Breast epithelium (tissue), 4 donors: ENCODE data around the gene YJEFN3. TPM values are rescaled to one million over a fixed set of nuclear protein-coding genes. Genes with fewer than 3 reads are reported as not detected.

ENCODE experiments used
- DNase-seq, 2 donors: peaks; one replicate each; pipeline ENCODE4 v3.0.0-alpha.2; 2019; ENCODE audit warnings: low spot score in 2 of 2
- H3K27ac ChIP-seq, 2 donors: fragments of 200-600 bp; sonication (generic) in 1 of 2; one replicate each; pipeline ENCODE4 v1.5.1; 2016 to 2019; ENCODE audit warnings: mild to moderate bottlenecking in 1 of 2
- H3K27me3 ChIP-seq, 2 donors: fragments of 200-600 bp; sonication (generic) in 1 of 2; one replicate each; pipeline versions ENCODE4 v1.5.1 to v1.6.0; 2017 to 2019; ENCODE audit warnings: control low read depth in 1 of 2, mild to moderate bottlenecking in 1 of 2
- H3K36me3 ChIP-seq: fragments of 200-600 bp; one replicate; pipeline ENCODE4 v1.5.1; 2019
- H3K4me1 ChIP-seq, 2 donors: fragments of 200-600 bp; sonication (generic); one replicate each; pipeline ENCODE4 v1.5.1; 2016 to 2019; ENCODE audit warnings: control low read depth in 1 of 2
- H3K4me3 ChIP-seq, 3 donors: fragments of 200-600 bp; sonication (generic); 1 replicate in 2 of 3; 2 replicates in 1 of 3; pipeline ENCODE4 v1.5.1; 2016 to 2019; ENCODE audit warnings: mild to moderate bottlenecking in 3 of 3, moderate library complexity in 2 of 3
- H3K9me3 ChIP-seq, 2 donors: fragments of 200-600 bp; sonication (generic) in 1 of 2; one replicate each; pipeline ENCODE4 v1.5.1; 2016 to 2019; ENCODE audit warnings: control low read depth in 1 of 2
- CTCF ChIP-seq, 3 donors: fragments of 450-650 bp; IDR thresholded peaks; one replicate each; pipeline ENCODE4 v1.5.1; 2016 to 2017; ENCODE audit warnings: antibody characterized with exemption in 3 of 3, mild to moderate bottlenecking in 3 of 3, moderate library complexity in 3 of 3
- POLR2A ChIP-seq: fragments of 450-650 bp; IDR thresholded peaks from one replicate; pipeline ENCODE4 v1.6.1; 2016; ENCODE audit warnings: antibody characterized with exemption, mild to moderate bottlenecking, moderate library complexity
- POLR2AphosphoS5 ChIP-seq, 3 donors: sonication (generic); formaldehyde crosslinking; IDR thresholded peaks; one replicate each; pipeline ENCODE4 v1.6.1; 2017; ENCODE audit warnings: antibody characterized with exemption in 3 of 3
- intact Hi-C: fragments of 100-400 bp; cut with DNase I; formaldehyde crosslinking; loops from one replicate; pipeline ENCODE4 v1.15.1; 2023; ENCODE audit warnings: low total_unique reads
- total RNA-seq, 3 donors: library from RNA; depleted of rRNA; stranded (reverse); fragments of >200 nt; gene quantifications; one replicate each; pipeline ENCODE4 v1.1.0, GENCODE V29; 2016

YJEFN3 gene
- total RNA-seq, 3 donors from 2014 or later = 0.88 to 2.0 (median 1.3) TPM

- no peaks in the 10 kb centered on the region for H3K36me3 ChIP-seq
- DNase-seq = no peak
- intact Hi-C loops = no loop called here
- H3K9me3 ChIP-seq = peaks cover 0 to 3% of the 10 kb centered on the region in 2 donors
- no peak overlapping the region for H3K4me3 ChIP-seq
- no peaks in the 10 kb centered on the region for H3K4me1 ChIP-seq
- H3K27ac ChIP-seq = no peak overlapping the region
- no peaks in the 10 kb centered on the region for H3K27me3 ChIP-seq
- TF ChIP-seq POLR2A (no peak), CTCF (IDR thresholded peaks at IDR 0.05) (no peak)
Observed at GRCh38 chr19:19575411-19575810, 46.7 kb downstream of the YJEFN3 start.

- intact Hi-C loops = no loop called here
- peaks cover 0 to 3% of the 10 kb centered on the region in 2 donors for H3K9me3 ChIP-seq
Observed at GRCh38 chr19:19578252-19578651, 49.5 kb downstream of the YJEFN3 start.

GRCh38 chr19:19579533-19580361 is 51.0 kb downstream of the YJEFN3 start:
- no peaks in the 10 kb centered on the region for H3K36me3 ChIP-seq
- TF ChIP-seq POLR2A (no peak), POLR2AphosphoS5 (IDR thresholded peaks at IDR 0.05) (no peak)
- H3K27ac ChIP-seq = no peak overlapping the region
- H3K4me1 ChIP-seq = no peaks in the 10 kb centered on the region
- intact Hi-C loops = no loop called here
- peaks cover 0 to 3% of the 10 kb centered on the region in 2 donors for H3K9me3 ChIP-seq
- DNase-seq = no peak
- no peaks in the 10 kb centered on the region for H3K27me3 ChIP-seq
- no peak overlapping the region for H3K4me3 ChIP-seq

More at GRCh38 chr19:19578252-19578651, 49.5 kb downstream of the YJEFN3 start:
- H3K4me3 ChIP-seq = no peak overlapping the region
- no peaks in the 10 kb centered on the region for H3K4me1 ChIP-seq
- no peak for TF ChIP-seq CTCF (IDR thresholded peaks at IDR 0.05)
- TF ChIP-seq POLR2A = no peak
- TF ChIP-seq POLR2AphosphoS5 (IDR thresholded peaks at IDR 0.05) = no peak
- no peaks in the 10 kb centered on the region for H3K27me3 ChIP-seq
- no peak overlapping the region for H3K27ac ChIP-seq
- DNase-seq = no peak
- no peaks in the 10 kb centered on the region for H3K36me3 ChIP-seq

- intact Hi-C loops = no loop called here
- peaks cover 0 to 3% of the 10 kb centered on the region in 2 donors for H3K9me3 ChIP-seq
- no peak overlapping the region for H3K27ac ChIP-seq
- H3K36me3 ChIP-seq = no peaks in the 10 kb centered on the region
- TF ChIP-seq POLR2A = no peak
- DNase-seq = no peak
- H3K4me3 ChIP-seq = no peak overlapping the region
- no peaks in the 10 kb centered on the region for H3K4me1 ChIP-seq
- H3K27me3 ChIP-seq = no peaks in the 10 kb centered on the region
Observed at GRCh38 chr19:19580418-19580817, 51.7 kb downstream of the YJEFN3 start.

- peaks cover 0 to 3% of the 10 kb centered on the region in 2 donors for H3K9me3 ChIP-seq
- H3K4me1 ChIP-seq = no peaks in the 10 kb centered on the region
- H3K4me3 ChIP-seq = no peak overlapping the region
- H3K36me3 ChIP-seq = no peaks in the 10 kb centered on the region
- TF ChIP-seq POLR2A (no peak), CTCF (IDR thresholded peaks at IDR 0.05) (no peak), POLR2AphosphoS5 (IDR thresholded peaks at IDR 0.05) (no peak)
- no peak overlapping the region for H3K27ac ChIP-seq
- intact Hi-C loops = no loop called here
- no peak for DNase-seq
- H3K27me3 ChIP-seq = no peaks in the 10 kb centered on the region
Observed at GRCh38 chr19:19581391-19581790, 52.7 kb downstream of the YJEFN3 start.

- no peaks in the 10 kb centered on the region for H3K27me3 ChIP-seq
- H3K9me3 ChIP-seq = peaks cover 0 to 3% of the 10 kb centered on the region in 2 donors
- no peak overlapping the region for H3K27ac ChIP-seq
- intact Hi-C loops = no loop called here
- TF ChIP-seq CTCF (IDR thresholded peaks at IDR 0.05) = no peak
- no peak for TF ChIP-seq POLR2A
- TF ChIP-seq POLR2AphosphoS5 (IDR thresholded peaks at IDR 0.05) = no peak
- no peak for DNase-seq
- no peaks in the 10 kb centered on the region for H3K36me3 ChIP-seq
- no peaks in the 10 kb centered on the region for H3K4me1 ChIP-seq
- H3K4me3 ChIP-seq = no peak overlapping the region
Observed at GRCh38 chr19:19582471-19582870, 53.8 kb downstream of the YJEFN3 start.
